Measurements from ENCODE around the gene ACTR1B. TPM values are rescaled to one million over a fixed set of nuclear protein-coding genes. Genes with fewer than 3 reads are reported as not detected.

The ACTR1B gene
- polyA plus RNA-seq, 1 of the 3 experiments (the other 2 are of a cell fraction), result 51.5 TPM

DNA sequence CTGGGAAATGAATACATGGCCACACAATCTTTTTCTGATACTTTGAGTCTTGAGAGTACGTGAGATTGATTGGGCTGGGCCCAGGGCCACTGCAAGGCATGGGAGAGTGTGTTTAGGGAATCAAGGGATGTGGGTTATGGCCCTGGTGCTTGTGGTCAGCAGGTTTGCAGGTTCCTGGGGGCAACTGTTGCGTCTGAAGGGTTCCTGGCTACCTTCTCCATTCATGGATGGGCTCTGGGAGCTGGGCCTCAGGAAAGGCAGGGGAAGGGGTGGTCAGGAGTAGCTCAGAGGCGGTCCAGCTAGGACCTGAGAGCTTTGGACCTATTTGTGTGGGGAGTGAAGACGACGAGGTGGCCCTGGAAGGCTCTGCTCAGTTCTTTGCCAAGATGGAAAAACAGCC, 41.1 kb upstream of the ACTR1B start:
- no peak overlapping the region for H3K4me3 ChIP-seq (ENCODE audit: low read depth in 2 of 2, low read length in 1 of 2)
- no peak overlapping the region for H3K9ac ChIP-seq
- H3K27me3 ChIP-seq (ENCODE audit: insufficient read depth), result no peaks in the 10 kb centered on the region
- no peak for TF ChIP-seq NFIC (IDR thresholded peaks at IDR 0.05; ENCODE audit: borderline replicate concordance)
- TF ChIP-seq, protein P1, sequence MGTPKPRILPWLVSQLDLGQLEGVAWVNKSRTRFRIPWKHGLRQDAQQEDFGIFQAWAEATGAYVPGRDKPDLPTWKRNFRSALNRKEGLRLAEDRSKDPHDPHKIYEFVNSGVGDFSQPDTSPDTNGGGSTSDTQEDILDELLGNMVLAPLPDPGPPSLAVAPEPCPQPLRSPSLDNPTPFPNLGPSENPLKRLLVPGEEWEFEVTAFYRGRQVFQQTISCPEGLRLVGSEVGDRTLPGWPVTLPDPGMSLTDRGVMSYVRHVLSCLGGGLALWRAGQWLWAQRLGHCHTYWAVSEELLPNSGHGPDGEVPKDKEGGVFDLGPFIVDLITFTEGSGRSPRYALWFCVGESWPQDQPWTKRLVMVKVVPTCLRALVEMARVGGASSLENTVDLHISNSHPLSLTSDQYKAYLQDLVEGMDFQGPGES (IDR thresholded peaks at IDR 0.05; ENCODE audit: low read depth, low read length), result no peak
- no peak for TF ChIP-seq TAF1 (IDR thresholded peaks at IDR 0.05; ENCODE audit: borderline replicate concordance, low read depth, low read length)
- no peak for TF ChIP-seq MEF2A (IDR thresholded peaks at IDR 0.05; ENCODE audit: borderline replicate concordance, low read depth)
- TF ChIP-seq, protein P2, sequence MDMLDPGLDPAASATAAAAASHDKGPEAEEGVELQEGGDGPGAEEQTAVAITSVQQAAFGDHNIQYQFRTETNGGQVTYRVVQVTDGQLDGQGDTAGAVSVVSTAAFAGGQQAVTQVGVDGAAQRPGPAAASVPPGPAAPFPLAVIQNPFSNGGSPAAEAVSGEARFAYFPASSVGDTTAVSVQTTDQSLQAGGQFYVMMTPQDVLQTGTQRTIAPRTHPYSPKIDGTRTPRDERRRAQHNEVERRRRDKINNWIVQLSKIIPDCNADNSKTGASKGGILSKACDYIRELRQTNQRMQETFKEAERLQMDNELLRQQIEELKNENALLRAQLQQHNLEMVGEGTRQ (IDR thresholded peaks at IDR 0.05; ENCODE audit: borderline replicate concordance, low read depth, low read length), result no peak
- no peaks in the 10 kb centered on the region for H3K36me3 ChIP-seq (replicated peaks in 1 of 2; ENCODE audit: control insufficient read depth in 1 of 2, insufficient read depth in 2 of 2, low read length in 1 of 2)
- 53% methylated on average over 5 of the region's 5 CpGs for WGBS (ENCODE audit: low lambda C conversion rate)
- H3F3A ChIP-seq (replicated peaks; ENCODE audit: insufficient read depth), result no peaks in the 10 kb centered on the region
- DNase-seq, result no peak
- H3K9me2 ChIP-seq, result no peaks in the 10 kb centered on the region
- no peak overlapping the region for H2AFZ ChIP-seq (ENCODE audit: low read depth)
- H3K9me3 ChIP-seq, result no peaks in the 10 kb centered on the region
- POLR2A ChIA-PET, result no interaction called here
- no peak overlapping the region for H3K27ac ChIP-seq (ENCODE audit: low read depth in 2 of 2, low read length in 1 of 2)
- no peaks in the 10 kb centered on the region for H4K20me1 ChIP-seq (ENCODE audit: insufficient read depth)
- no peaks in the 10 kb centered on the region for H3K79me2 ChIP-seq (ENCODE audit: insufficient read depth)
- no peaks in the 10 kb centered on the region; a peak in 1 of 4 replicates for H3K4me1 ChIP-seq (ENCODE audit: control insufficient read depth in 1 of 2, insufficient read depth in 2 of 2, low read depth in 1 of 2, low read length in 1 of 2)
- H3K4me2 ChIP-seq, result no peak overlapping the region
- CTCF ChIA-PET, result interaction anchor here (1.0 to 1.3 kb wide), 3 partner anchors 13 to 114 kb away, joined by 3 to 4 read pairs (median 3); no protein-coding TSS in a partner anchor

DNA sequence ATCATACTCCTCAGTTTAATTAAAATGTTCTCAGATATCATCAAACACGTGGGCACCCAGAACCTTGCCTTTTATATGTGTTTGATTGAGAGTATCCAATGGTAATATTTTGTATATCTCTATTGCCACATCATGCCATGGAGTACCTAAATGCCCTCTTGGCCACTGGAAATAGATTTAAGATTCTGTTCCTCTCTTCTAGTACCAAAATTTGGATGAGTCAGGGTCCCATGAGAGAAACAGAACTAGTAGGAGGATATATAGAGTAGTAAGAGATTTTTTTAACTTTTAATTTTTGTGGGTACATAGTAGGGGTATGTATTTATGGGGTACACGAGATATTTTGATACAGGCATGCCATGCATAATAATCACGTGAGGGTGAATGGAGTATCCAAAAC, 39.9 kb upstream of the ACTR1B start:
- no peaks in the 10 kb centered on the region for H4K20me1 ChIP-seq (ENCODE audit: insufficient read depth)
- no peak overlapping the region for H3K27ac ChIP-seq (ENCODE audit: low read depth in 2 of 2, low read length in 1 of 2)
- no peaks in the 10 kb centered on the region for H3K36me3 ChIP-seq (replicated peaks in 1 of 2; ENCODE audit: control insufficient read depth in 1 of 2, insufficient read depth in 2 of 2, low read length in 1 of 2)
- WGBS (ENCODE audit: low lambda C conversion rate), result 13% methylated on average over 3 of the region's 3 CpGs
- no peak overlapping the region for H3K9ac ChIP-seq
- TF ChIP-seq, protein P3, sequence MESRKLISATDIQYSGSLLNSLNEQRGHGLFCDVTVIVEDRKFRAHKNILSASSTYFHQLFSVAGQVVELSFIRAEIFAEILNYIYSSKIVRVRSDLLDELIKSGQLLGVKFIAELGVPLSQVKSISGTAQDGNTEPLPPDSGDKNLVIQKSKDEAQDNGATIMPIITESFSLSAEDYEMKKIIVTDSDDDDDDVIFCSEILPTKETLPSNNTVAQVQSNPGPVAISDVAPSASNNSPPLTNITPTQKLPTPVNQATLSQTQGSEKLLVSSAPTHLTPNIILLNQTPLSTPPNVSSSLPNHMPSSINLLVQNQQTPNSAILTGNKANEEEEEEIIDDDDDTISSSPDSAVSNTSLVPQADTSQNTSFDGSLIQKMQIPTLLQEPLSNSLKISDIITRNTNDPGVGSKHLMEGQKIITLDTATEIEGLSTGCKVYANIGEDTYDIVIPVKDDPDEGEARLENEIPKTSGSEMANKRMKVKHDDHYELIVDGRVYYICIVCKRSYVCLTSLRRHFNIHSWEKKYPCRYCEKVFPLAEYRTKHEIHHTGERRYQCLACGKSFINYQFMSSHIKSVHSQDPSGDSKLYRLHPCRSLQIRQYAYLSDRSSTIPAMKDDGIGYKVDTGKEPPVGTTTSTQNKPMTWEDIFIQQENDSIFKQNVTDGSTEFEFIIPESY (IDR thresholded peaks at IDR 0.05; ENCODE audit: borderline replicate concordance, low read depth), result no peak
- TF ChIP-seq RAD21 (IDR thresholded peaks at IDR 0.05; ENCODE audit: low read length) (no peak), EZH2phosphoT487 (IDR thresholded peaks at IDR 0.05; ENCODE audit: borderline replicate concordance, low read depth) (no peak), NFIC (IDR thresholded peaks at IDR 0.05; ENCODE audit: borderline replicate concordance) (no peak), CHD2 (IDR thresholded peaks at IDR 0.05; ENCODE audit: low read length, partially characterized antibody) (no peak), FOXJ3 (CRISPR knock-in tag; IDR thresholded peaks at IDR 0.05) (no peak), SIN3A (IDR thresholded peaks at IDR 0.05; ENCODE audit: borderline replicate concordance, low read depth, low read length) (no peak), TEAD4 (IDR thresholded peaks at IDR 0.05; ENCODE audit: borderline replicate concordance, insufficient read depth) (no peak), NRF1 (IDR thresholded peaks at IDR 0.05; ENCODE audit: low read depth, low read length) (no peak), GATA2 (CRISPR knock-in tag; IDR thresholded peaks at IDR 0.05) (no peak)
- TF ChIP-seq, protein P1 (IDR thresholded peaks at IDR 0.05; ENCODE audit: low read depth, low read length), result no peak
- H3K9me2 ChIP-seq, result no peaks in the 10 kb centered on the region
- ChIA-PET POLR2A (no interaction called here), CTCF (interaction anchor here (1.3 kb wide), 1 partner anchor 565 kb away, joined by 3 read pairs; no protein-coding TSS in a partner anchor)
- H3K4me1 ChIP-seq (ENCODE audit: control insufficient read depth in 1 of 2, insufficient read depth in 2 of 2, low read depth in 1 of 2, low read length in 1 of 2), result no peaks in the 10 kb centered on the region; a peak in 1 of 4 replicates
- no peak overlapping the region for H2AFZ ChIP-seq (ENCODE audit: low read depth)
- H3F3A ChIP-seq (replicated peaks; ENCODE audit: insufficient read depth), result no peaks in the 10 kb centered on the region
- DNase-seq, result no peak
- H3K27me3 ChIP-seq (ENCODE audit: insufficient read depth), result no peaks in the 10 kb centered on the region
- no peaks in the 10 kb centered on the region for H3K79me2 ChIP-seq (ENCODE audit: insufficient read depth)
- H3K4me2 ChIP-seq, result no peak overlapping the region
- H3K9me3 ChIP-seq, result no peaks in the 10 kb centered on the region
- no peak overlapping the region for H3K4me3 ChIP-seq (ENCODE audit: low read depth in 2 of 2, low read length in 1 of 2)
